AML-193 (cell line): ENCODE measurements around the gene ASCL2.

ENCODE experiments used
- DNase-seq, 2 experiments: peaks; one replicate each; lab custom pipeline; 2025; lab: John Stamatoyannopoulos, UW

The ASCL2 gene, protein sequence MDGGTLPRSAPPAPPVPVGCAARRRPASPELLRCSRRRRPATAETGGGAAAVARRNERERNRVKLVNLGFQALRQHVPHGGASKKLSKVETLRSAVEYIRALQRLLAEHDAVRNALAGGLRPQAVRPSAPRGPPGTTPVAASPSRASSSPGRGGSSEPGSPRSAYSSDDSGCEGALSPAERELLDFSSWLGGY

DNA sequence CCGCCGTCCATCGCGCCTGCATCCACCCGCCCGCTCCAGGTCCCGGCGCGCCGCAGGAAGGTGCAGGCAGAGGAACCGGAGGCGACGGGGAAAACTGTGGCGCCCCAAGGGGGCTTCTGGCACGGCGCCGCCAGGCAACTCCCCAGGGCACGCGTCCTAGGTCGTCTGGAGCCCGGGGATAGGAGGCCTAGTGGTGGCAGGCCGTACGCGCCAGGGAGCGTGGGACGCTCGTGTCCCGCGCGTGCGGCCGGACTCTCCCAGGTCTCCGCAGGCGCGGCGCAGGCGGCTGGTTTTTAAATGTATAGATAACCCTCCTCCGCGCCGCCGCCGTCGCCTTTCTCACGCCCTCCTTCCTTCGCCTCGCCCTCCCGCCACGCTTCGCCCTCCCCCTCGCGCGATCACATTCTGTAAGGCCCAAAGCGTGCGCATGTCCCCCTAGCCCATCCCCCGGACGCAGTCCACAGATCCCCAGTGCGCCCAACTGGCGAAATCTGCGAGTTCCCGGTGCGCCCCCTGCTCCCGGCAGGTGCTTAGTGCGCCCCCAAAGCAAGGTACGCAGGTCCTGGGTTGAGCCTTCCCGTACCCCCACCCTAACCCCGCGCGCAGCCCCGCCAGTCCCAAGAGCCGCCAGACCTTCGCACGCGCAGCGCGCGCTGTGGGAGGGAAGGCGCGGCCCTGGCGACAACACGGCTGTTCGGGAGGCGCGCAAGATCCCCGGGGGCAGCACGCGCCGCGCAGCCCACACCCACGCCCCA lies at the start of gene ASCL2:
ASCL2 (minus strand) TSS at position 267 of the 755 bp plus-strand sequence; CDS start at position 11, 256 bp downstream.
- no peak for DNase-seq

DNA sequence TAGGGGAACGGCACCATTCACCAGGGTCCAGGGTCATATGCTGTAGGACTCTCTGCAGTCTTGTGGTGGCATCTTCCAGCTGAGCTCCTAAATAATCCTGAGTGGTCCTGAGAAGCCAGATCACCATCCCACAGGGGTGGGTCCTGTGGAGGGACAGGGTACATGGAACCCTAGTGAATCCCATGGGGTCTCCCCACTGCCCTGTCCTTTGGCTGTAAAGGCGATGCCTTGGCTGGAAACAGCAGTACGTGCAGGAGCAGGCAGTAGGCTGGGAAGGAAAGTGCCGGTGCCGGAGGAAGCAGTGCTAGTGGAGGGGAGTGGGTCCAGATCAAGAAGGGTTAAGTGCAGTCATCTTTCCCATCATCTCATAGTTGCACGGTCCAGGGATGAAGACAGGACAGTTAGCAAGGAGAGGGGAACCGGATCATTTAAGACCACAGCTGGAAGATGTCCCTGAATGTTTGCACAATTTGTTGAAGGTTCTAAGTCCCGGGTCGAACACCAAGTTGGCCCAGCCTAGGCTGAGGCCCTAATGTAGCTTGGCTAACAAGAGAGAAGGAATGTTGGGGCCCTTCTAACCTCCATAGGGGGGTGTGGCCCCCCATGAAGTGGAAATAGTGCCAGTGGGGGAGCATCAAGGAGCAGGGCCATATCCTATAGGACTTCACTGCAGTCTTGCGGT lies 49.5 kb upstream of the ASCL2 start:
- no peak for DNase-seq

DNA sequence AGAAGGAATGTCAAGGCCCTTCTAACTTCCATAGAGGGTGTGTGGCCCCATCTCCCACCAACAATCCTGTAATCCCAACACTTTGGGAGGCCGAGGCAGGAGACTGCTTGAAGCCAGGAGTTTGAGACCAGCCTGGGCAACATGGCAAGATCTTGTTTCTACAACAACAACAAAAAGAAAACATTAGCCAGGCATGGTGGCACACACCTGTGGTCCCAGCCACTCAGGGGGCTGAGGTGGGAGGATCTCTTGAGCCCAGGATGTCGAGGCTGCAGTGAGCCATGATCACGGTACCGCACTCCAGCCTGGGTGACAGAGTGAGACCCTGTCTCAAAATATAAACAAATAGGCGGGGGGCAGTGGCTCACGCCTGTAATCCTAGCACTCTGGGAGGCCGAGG lies 48.3 kb upstream of the ASCL2 start:
- no peak for DNase-seq

DNA sequence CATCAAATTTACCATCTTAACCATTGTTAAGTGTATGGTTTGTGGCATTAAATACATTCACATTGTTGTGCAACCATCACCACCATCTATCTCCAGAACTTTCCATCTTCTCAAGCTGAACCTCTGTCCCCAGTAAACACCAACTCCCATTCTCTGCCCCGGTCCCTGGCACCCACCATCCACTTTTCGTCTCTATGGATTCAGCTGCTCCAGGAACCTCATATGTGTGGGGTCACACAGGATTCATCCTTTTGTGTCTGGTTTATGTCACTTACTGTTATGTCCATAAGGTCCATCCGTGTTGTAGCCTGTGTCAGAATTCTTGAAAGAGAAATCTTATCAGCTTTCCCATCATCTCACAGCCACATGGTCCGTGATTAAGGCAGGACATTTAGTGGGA lies 47.7 kb upstream of the ASCL2 start:
- DNase-seq = no peak

DNA sequence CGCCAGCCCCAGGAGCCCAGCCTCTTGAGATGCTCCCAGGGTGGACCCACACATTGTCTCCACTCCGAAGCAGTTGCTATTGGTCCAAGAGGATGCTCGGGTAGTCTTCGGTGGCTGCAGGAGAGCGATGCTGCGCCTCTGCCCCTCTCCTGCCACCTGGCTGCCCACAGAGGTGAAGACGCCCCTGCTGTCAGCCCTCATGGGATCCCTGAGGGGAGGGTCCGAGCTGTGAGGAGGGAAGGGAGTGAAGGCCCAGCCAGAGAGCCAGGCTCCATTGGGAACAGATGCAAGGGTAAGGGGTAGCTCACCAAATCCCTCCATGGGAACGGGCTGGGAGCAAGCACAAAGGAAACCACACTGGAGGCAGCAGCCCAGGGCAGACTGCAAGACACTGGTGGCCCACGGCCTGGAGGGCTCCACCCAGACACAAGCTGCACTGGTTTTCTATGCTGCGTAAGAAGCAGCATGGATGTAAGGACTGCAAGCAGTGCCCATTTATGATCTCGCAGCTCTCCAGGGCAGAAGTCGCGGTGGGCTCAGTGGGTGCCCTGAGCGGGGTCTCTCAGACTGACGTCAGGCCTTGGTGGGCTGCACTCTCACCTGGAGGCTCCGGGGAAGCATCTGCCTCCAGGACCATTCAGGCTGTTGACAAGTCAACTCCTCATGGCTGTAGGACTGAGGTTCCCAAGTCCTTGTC lies 47.1 kb upstream of the ASCL2 start:
- no peak for DNase-seq

DNA sequence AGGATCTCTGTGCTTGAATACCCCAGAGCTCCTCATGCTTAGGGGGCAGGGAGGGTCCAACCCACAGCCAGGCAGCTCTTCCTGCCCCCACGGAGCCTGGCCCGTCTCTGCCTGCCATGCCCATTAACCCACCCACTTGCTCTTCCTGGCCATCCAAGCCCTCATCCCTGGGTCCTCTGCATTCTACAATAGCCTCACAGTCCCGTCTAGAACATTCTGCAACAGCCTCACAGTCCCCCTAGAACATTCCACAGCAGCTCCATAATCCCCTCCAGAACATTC lies 46.5 kb upstream of the ASCL2 start:
- DNase-seq = no peak

DNA sequence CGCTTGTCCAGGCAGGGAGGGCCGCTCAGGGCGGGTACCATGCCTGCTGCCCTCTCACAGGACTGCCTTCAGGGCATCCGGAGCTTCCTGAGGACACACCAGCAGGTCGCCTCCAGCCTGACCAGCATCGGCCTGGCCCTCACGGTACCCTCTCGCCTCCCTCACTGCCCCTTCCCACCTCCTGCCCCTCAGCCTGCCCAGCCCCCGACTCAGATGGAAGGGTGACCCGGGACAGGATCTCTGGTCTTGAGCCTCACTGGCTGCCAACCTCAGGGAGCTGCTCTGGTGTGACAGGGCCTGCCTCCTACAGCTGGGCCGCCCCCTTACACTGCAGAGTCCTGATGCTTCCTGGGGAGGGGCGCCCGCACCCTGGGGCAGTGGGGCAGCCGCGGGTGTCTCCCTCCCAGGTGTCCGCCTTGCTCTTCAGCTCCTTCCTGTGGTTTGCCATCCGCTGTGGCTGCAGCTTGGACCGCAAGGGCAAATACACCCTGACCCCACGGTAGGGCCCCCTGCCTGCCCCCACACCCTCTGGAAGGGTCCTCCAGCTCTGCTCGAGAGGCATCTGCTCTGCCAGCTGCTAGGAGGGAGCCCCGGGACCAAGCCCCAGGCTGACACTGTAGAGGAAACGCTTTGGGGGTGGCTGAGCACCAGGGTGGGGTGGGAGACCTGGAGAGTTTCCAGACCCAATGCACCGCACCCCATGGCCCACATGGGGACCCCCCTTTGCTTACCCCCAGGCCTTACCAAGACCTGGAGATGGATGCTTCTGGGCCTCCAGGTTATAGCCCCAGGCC lies 46.0 kb upstream of the ASCL2 start:
- DNase-seq = no peak

DNA sequence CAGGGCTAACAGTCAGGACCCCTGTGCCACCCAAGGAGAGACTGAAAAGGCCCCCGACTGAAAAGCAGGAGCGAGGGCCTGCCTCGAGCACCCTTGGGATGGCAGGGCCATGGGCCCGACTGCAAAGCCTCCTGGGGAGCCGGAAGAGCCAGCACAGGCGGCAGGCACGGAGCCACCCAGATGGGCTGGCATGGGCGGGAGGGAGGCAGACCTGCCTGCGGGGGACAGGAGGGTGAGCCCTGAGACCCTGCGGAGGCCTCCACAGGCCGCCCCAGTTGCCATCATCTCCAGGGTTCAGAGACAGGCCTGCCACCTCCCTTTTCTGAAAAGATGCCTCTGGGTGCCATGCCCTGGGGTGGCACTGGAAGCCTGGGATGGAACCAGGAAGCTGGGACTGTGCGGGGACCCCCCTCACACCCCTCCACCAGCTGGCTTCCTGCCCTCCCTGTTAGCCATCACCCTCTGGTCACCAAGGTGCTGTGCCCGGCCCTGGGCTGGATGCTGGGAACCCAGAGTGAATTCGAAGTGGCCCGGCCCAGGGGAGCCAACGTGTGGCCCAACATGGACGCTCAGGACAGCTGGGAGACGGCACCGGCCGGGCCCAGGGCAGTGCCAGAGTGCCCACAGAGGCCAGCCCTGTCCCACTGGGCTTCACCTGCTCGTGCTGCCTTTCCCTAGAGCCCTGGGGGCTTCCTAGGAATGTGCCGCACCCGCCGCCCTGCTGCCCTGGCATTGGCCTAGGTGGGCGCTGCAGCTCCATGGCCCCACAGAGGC lies 45.2 kb upstream of the ASCL2 start:
- DNase-seq = no peak

DNA sequence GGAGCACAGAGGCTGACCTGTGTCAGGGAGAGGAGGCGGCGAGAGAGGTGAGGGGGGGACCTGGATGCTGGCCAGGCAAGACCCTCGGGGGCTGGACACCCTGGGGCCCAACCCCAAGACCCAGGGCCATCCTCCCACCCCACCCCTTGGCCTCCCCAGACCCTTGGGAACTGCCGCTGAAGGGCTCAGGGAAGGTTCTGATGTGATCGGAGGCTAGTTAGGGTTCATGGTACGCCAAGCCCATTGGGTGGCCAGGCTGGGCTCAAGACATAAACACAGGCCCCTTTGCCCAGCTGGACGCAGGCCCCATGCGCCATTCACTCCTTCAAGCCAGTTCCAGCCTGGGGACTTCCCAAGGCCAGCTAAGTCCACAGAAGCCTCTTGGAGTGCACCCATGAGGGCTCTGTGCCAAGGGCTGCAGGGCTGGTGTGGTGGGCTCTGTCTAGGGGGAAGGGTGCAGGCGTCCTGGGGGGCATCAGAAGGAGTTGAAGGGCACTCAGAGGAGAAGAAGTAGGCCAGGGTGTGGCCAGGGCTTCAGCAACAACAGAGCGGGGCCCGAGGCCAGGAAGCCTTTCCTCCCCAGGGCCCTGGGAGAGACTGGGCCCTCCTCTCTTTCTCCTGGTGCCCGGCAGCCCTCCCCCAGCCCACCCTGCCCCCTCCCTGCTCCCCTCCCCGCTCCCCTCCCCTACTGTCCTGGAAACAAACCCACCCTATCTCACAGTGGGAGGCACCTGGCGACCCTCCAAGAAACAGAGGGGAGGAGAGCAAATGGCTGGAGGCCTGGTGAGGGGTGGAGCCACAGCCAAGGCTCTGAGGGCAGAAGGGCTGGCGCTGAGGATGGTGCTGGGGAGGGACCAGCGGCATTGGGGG lies 44.4 kb upstream of the ASCL2 start:
- no peak for DNase-seq

DNA sequence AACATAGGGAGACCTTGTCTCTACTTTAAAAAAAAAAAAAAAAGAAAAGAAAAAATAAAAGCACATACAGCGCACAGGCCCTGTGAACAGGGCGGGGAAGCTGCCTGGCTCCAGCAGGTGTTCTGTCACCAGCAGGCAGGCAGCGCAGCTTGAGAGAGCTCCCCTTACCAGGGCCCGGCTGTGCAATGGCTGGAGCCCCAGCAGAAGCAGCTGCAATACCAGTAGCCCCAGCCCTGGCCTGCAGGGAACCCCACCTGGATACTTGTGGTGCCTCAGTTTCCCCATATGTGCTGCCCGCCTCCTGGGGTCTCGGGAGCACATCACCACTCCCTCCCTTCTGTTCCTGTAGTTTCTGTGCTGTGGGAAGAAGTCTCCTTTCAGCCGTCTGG lies 43.7 kb upstream of the ASCL2 start:
- DNase-seq = no peak

DNA sequence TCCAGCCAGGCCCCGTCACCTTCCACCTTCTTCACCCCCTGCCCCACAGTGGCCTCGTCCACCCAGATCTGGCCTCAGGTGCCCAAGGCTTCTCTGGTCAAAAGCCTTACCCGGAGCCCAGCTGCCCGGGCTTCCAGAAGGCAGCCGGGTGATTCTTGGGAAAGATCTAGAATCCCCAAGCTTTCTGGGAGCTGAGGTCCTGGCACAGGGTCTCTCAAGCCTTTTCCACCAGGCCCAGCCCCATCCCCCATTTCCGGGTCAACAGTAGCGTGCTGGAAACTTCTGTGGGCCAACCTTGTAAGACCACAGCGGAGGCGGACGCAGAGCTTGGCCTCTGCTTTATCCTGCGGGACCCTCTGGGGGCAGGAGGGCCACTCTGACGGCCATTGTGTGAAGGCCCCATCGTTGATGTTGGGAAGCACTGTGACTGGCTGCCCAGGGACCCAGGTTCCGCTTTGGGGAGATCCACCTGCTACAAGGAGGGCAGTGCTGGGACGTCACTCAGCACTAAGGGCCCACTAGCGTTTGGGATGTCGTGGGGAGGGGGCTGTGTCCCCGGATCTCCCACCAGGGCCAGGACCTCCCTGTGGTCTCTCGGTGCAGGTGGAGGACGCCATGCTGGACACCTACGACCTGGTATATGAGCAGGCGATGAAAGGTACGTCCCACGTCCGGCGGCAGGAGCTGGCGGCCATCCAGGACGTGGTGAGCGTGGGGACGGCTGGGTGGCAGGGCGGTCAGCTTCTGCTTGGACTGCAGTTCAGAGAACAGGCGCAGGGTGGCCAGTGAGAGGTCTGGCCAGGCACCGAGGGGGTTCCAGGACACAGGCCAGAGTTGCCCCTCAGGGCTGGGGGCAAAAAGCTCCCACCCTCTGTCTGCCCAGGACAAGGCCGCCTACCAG lies 42.9 kb upstream of the ASCL2 start:
- no peak for DNase-seq

DNA sequence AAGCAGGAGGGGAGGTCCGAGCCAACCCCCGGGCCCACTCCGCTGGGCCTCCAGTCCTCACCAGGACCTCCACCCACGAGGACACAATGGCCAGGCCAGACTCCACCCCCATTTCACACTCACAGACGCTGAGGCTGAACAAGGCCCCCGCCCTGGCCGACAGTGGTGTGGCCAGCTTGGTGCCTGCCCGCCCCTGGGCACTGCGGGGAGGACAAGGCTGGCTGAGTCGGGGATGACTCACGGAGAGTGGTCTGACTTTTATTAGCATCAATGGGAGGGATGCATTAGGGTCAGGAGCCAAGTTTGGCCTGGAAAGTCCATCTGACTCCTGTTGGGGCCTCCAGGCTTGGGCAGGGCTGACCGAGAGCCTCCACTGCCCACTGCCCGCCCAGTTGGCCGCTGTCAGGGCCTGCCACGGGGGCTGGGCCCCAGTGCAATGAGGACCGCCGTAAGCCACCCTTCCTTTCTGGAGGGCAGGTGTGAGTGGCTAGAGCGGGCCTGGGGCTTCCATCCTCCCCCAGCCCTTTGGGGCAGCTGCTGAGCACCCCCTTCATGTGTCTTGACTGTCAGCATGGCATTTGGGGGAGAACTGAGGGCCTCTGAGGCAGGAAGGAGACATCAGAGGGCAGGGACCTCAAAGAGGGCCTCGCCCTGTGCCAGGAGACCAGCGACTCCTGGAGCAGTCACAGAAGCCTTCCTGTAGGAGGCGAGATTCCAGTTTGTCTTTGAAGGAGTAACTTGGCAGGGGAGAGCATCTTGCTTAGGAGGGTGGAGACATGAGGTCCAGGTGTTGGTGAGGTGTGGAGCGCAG lies 42.0 kb upstream of the ASCL2 start:
- DNase-seq = no peak

DNA sequence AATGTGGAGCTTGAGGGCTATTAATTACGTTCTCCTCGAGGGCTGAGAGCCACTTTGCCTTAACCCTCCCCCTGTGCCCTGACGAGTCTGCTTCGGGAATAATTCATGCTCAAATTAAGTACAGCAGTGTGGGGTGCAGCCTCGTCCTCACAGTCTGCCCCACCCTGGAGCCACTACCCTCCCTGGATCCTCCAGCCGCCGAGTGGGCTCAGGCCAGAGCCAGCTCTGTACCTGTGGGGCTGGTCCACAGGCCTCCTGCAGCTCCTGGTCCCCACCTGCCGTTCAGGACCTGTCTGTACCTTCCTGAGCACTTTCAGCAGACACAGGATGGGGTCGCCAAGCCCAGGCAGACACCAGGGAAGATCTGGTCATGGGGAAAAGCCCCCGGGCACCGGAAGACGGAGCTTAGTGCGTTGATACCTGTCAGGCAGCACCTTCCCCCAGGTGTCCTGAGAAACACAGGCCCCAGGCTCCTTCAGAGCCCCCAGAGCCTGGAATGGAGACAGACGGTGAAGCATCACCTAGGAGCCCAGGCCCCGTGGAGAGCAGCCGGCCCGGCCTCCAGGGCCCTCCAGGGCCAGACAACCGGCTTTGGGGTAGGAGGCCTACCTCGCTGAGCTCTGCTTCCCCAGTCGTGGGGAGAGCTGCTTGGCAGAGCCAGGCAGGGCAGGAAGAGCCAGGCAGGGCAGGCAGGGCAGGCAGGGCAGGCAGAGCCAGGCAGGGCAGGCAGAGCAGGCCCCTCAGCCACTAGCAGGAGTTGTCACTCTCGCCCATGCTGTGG lies 41.2 kb upstream of the ASCL2 start:
- no peak for DNase-seq

DNA sequence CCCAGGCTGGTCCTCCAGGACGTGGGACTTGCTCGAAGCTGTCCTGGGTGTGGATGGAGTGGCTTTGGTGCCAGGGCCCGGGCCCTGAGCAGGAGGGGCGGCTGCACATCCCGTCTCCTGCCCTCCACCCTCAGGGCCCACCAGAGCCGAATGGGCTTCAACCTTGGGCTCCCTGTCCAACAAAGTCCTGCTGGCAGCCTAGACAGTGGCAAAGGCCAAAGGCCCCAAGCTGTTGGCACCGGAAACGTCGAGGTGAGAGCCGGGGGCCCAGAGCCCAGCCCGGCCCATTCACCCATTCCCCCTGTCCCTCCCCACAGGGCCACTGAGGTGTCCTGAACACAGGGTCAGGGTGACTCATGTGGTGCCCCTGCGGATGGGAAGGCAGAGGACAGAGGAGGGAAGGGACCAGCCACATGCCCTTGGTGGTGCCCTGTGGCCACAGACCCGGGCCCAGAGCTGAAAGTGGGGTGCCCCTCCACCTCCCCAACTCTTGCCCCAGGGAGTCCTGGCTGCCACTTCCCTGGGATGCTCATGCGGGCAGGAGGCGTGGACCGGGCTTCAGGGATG lies 40.5 kb upstream of the ASCL2 start:
- no peak for DNase-seq

DNA sequence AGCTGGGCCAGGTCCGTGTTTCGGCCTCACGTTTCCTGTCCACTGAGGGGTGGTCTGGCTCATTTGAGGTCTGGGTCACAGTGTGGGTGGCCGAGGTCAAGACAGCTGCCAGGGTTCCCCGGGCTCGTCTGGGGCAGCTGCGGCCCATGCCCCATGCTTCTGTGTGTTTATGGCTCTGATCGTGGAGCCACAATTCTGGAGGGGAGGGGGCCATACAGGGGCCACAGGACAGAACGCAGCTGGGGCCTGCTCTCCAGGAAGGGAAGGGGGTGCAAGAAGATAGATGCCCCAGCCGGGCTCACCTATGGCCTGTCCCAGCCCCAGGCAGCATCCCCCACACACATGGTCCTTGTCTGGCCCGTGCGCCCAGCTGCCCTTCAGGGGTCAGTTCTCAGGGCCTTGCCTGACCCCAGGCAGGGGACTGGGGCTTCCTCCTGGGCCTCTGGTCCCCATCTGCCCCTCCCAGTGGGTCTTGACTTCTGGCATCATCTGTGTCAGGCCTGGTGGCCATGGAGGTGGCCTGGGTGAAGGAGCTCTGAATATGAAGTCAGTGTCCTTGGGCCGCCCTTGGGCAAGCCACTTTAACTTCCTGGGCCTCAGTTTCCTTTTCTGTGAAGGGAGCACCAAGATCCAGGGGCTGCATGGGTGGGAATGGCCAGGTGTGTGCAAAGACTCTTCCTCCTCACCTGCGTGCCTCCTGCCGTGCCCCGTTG lies 39.8 kb upstream of the ASCL2 start:
- no peak for DNase-seq

DNA sequence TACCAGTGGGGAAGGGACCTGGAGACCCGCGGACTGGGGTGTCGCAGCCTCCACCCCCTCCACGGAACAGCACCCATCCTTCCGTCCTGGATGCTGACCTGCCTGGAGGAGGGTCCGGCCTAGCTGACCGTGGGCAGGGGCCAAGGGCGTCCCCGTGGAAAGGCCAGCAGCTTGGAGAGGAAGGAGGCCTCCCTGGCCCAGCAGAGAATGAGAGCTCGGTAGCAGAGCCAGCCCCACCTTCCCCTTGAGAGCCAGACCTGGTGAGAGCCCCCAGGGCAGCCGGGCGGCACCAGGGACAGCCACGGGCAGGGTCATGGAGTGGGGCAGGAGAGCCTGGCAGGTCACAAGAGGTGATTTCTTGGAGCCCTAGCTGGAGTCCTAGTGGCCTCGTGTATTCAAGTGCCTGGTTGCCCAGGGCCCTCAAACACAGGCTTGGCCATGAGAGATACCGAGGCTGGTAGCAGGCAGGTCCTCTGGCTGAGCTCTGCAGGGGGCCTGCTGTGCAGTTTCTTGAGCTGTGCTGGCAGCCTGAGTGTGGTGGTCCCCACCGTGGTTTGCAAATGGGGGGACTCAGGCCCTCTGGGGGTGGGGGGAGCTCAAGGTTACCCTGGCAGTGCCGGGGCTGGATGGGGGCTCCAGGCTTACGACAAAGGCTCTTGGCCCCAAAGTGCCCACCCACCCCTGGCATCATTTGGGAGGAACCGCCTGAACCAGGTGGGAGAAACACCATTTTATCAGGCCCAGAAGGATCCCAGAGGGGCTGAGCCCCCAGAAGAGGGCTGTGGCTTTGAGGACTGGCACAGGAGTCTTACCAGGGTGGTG lies 39.1 kb upstream of the ASCL2 start:
- DNase-seq = no peak
